ENCODE data around the gene GJC1. TPM values are rescaled to one million over a fixed set of nuclear protein-coding genes. Genes with fewer than 3 reads are reported as not detected.
A peak's percentile ranks its signal among the peaks of the same experiment; 100 is the strongest.

GJC1 gene
- total RNA-seq, 1 donor = 10.5 TPM

GRCh38 chr17:44846206-44846605 lies 16.1 kb upstream of the GJC1 start:
- peaks cover 2% of the 10 kb centered on the region for H3K4me1 ChIP-seq (ENCODE audit: insufficient read depth, low read length)
- H3K27me3 ChIP-seq (ENCODE audit: insufficient read depth, low read length) = no peaks in the 10 kb centered on the region
- DNase-seq (ENCODE audit: insufficient read length, low spot score, missing footprints) = no peak
- no peaks in the 10 kb centered on the region for H3K79me2 ChIP-seq (ENCODE audit: insufficient read depth, low read length)
- H3K4me3 ChIP-seq (ENCODE audit: insufficient read depth, low read length) = no peak overlapping the region
- no peaks in the 10 kb centered on the region for H3K9me3 ChIP-seq (ENCODE audit: low read depth, low read length)
- peaks cover 10% of the 10 kb centered on the region for H3K36me3 ChIP-seq (ENCODE audit: insufficient read depth, low read length)
- no peak overlapping the region for H2AFZ ChIP-seq (ENCODE audit: low read length)
- H3K4me2 ChIP-seq (ENCODE audit: insufficient read depth, low read length) = no peak overlapping the region
- no peaks in the 10 kb centered on the region for H4K20me1 ChIP-seq (ENCODE audit: insufficient read depth, low read length)
- H3K27ac ChIP-seq (ENCODE audit: low read depth, low read length) = no peak overlapping the region
- TF ChIP-seq, protein P1, sequence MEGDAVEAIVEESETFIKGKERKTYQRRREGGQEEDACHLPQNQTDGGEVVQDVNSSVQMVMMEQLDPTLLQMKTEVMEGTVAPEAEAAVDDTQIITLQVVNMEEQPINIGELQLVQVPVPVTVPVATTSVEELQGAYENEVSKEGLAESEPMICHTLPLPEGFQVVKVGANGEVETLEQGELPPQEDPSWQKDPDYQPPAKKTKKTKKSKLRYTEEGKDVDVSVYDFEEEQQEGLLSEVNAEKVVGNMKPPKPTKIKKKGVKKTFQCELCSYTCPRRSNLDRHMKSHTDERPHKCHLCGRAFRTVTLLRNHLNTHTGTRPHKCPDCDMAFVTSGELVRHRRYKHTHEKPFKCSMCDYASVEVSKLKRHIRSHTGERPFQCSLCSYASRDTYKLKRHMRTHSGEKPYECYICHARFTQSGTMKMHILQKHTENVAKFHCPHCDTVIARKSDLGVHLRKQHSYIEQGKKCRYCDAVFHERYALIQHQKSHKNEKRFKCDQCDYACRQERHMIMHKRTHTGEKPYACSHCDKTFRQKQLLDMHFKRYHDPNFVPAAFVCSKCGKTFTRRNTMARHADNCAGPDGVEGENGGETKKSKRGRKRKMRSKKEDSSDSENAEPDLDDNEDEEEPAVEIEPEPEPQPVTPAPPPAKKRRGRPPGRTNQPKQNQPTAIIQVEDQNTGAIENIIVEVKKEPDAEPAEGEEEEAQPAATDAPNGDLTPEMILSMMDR (IDR thresholded peaks at IDR 0.05; ENCODE audit: extremely low read depth, low read depth, low read length) = no peak

DNA sequence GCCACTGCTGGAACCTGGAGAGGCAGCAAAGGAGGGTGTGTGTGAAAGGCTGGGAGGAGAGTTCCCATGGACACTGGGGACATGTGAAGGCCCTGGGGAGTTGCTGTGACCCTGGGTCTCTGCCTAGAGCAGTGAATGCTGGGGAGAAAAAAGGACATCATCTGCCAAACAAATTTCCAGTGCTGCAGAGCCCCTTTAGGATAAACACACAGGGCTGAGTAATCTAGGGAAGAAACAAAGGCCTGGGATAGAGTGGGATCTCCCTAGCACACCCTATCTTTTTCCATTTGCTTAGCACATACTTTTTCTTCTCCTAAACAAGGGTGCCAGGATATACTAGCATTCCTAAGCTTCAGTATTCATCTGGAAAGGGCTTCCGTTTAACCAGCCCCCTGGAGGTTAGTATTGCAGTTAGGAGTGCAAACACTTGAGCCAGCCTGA lies 14.3 kb upstream of the GJC1 start:
- peaks cover 2% of the 10 kb centered on the region for H3K4me1 ChIP-seq (ENCODE audit: insufficient read depth, low read length)
- no peaks in the 10 kb centered on the region for H3K79me2 ChIP-seq (ENCODE audit: insufficient read depth, low read length)
- peak; percentile 43 for DNase-seq (ENCODE audit: insufficient read length, low spot score, missing footprints)
- H3K9me3 ChIP-seq (ENCODE audit: low read depth, low read length) = no peaks in the 10 kb centered on the region
- TF ChIP-seq, protein P1 (IDR thresholded peaks at IDR 0.05; ENCODE audit: extremely low read depth, low read depth, low read length) = no peak
- no peaks in the 10 kb centered on the region for H3K27me3 ChIP-seq (ENCODE audit: insufficient read depth, low read length)
- H3K36me3 ChIP-seq (ENCODE audit: insufficient read depth, low read length) = no peaks in the 10 kb centered on the region
- no peak overlapping the region for H3K27ac ChIP-seq (ENCODE audit: low read depth, low read length)
- no peak overlapping the region for H3K4me3 ChIP-seq (ENCODE audit: insufficient read depth, low read length)
- H2AFZ ChIP-seq (ENCODE audit: low read length) = no peak overlapping the region
- no peak overlapping the region for H3K4me2 ChIP-seq (ENCODE audit: insufficient read depth, low read length)
- no peaks in the 10 kb centered on the region for H4K20me1 ChIP-seq (ENCODE audit: insufficient read depth, low read length)

GRCh38 chr17:44842748-44843147 lies 12.7 kb upstream of the GJC1 start:
- Histone ChIP-seq H3K4me2 (ENCODE audit: insufficient read depth, low read length) (no peak overlapping the region), H2AFZ (ENCODE audit: low read length) (no peak overlapping the region), H4K20me1 (ENCODE audit: insufficient read depth, low read length) (no peaks in the 10 kb centered on the region), H3K79me2 (ENCODE audit: insufficient read depth, low read length) (no peaks in the 10 kb centered on the region), H3K4me3 (ENCODE audit: insufficient read depth, low read length) (no peak overlapping the region), H3K27me3 (ENCODE audit: insufficient read depth, low read length) (no peaks in the 10 kb centered on the region), H3K36me3 (ENCODE audit: insufficient read depth, low read length) (no peaks in the 10 kb centered on the region), H3K4me1 (ENCODE audit: insufficient read depth, low read length) (peaks cover 2% of the 10 kb centered on the region), H3K27ac (ENCODE audit: low read depth, low read length) (no peak overlapping the region), H3K9me3 (ENCODE audit: low read depth, low read length) (no peaks in the 10 kb centered on the region)
- DNase-seq (ENCODE audit: insufficient read length, low spot score, missing footprints) = peak; percentile 35
- TF ChIP-seq, protein P1 (IDR thresholded peaks at IDR 0.05; ENCODE audit: extremely low read depth, low read depth, low read length) = no peak

- no peaks in the 10 kb centered on the region for H3K36me3 ChIP-seq (ENCODE audit: insufficient read depth, low read length)
- TF ChIP-seq, protein P1 (IDR thresholded peaks at IDR 0.05; ENCODE audit: extremely low read depth, low read depth, low read length) = no peak
- H4K20me1 ChIP-seq (ENCODE audit: insufficient read depth, low read length) = no peaks in the 10 kb centered on the region
- peaks cover 2% of the 10 kb centered on the region for H3K4me1 ChIP-seq (ENCODE audit: insufficient read depth, low read length)
- H3K27ac ChIP-seq (ENCODE audit: low read depth, low read length) = no peak overlapping the region
- no peaks in the 10 kb centered on the region for H3K9me3 ChIP-seq (ENCODE audit: low read depth, low read length)
- DNase-seq (ENCODE audit: insufficient read length, low spot score, missing footprints) = no peak
- no peak overlapping the region for H2AFZ ChIP-seq (ENCODE audit: low read length)
- no peak overlapping the region for H3K4me3 ChIP-seq (ENCODE audit: insufficient read depth, low read length)
- H3K27me3 ChIP-seq (ENCODE audit: insufficient read depth, low read length) = no peaks in the 10 kb centered on the region
- H3K79me2 ChIP-seq (ENCODE audit: insufficient read depth, low read length) = no peaks in the 10 kb centered on the region
- H3K4me2 ChIP-seq (ENCODE audit: insufficient read depth, low read length) = no peak overlapping the region
These were observed 10.8 kb upstream of the GJC1 start for GRCh38 chr17:44840936-44841335.
